HG02763 (cell line): ENCODE data around the gene STIM2.
"Not testable (repeated sequence)": the region's sequence is repeated elsewhere in the genome, so short reads cannot be mapped to it uniquely, and the experiment has no call there.

Experiments
- ATAC-seq: cut with Tn5 transposase; IDR thresholded peaks from one replicate; pipeline ENCODE4 v1.9.1; 2021; ENCODE audit warnings: mild to moderate bottlenecking, moderate library complexity; ENCODE audit not compliant: unreplicated experiment

STIM2 gene

GRCh38 chr4:27022963-27023362, 162.3 kb downstream of the STIM2 start:
- no peak for ATAC-seq

- ATAC-seq: no peak
These were observed 162.7 kb downstream of the STIM2 start for GRCh38 chr4:27023366-27023765.

- ATAC-seq: no peak
These were observed 164.2 kb downstream of the STIM2 start for GRCh38 chr4:27024805-27025204.

- ATAC-seq: no peak
These were observed 166.8 kb downstream of the STIM2 start for GRCh38 chr4:27027428-27027827.

- ATAC-seq: not testable (repeated sequence)
These were observed 174.5 kb downstream of the STIM2 start for GRCh38 chr4:27035127-27035526.

GRCh38 chr4:27040356-27040755, 179.7 kb downstream of the STIM2 start:
- ATAC-seq: no peak

GRCh38 chr4:27042411-27042810, 181.8 kb downstream of the STIM2 start:
- ATAC-seq: no peak

- ATAC-seq: no peak
These were observed 182.6 kb downstream of the STIM2 start for GRCh38 chr4:27043200-27043599.

- ATAC-seq: no peak
These were observed 186.2 kb downstream of the STIM2 start for GRCh38 chr4:27046851-27047250.

- ATAC-seq: no peak
These were observed 188.0 kb downstream of the STIM2 start for GRCh38 chr4:27048429-27049238.

- ATAC-seq: no peak
These were observed 188.7 kb downstream of the STIM2 start for GRCh38 chr4:27049239-27049829.

- no peak for ATAC-seq
These were observed 190.1 kb downstream of the STIM2 start for GRCh38 chr4:27050731-27051130.

GRCh38 chr4:27055221-27055760, 194.7 kb downstream of the STIM2 start:
- no peak for ATAC-seq

- no peak for ATAC-seq
These were observed 195.6 kb downstream of the STIM2 start for GRCh38 chr4:27056281-27056680.

- ATAC-seq: no peak
These were observed 196.4 kb downstream of the STIM2 start for GRCh38 chr4:27057053-27057452.

- ATAC-seq: no peak
These were observed 197.0 kb downstream of the STIM2 start for GRCh38 chr4:27057662-27058061.

GRCh38 chr4:27058819-27059406, 198.3 kb downstream of the STIM2 start:
- no peak for ATAC-seq

- no peak for ATAC-seq
These were observed 198.8 kb downstream of the STIM2 start for GRCh38 chr4:27059446-27059845.

- ATAC-seq: no peak
These were observed 201.6 kb downstream of the STIM2 start for GRCh38 chr4:27062256-27062655.

GRCh38 chr4:27066591-27066990, 205.9 kb downstream of the STIM2 start:
- no peak for ATAC-seq

- ATAC-seq: no peak
These were observed 207.7 kb downstream of the STIM2 start for GRCh38 chr4:27068151-27068867.
